HG02973 (cell line): ENCODE measurements around the gene TENM3.
"Not testable (repeated sequence)": the region's sequence is repeated elsewhere in the genome, so short reads cannot be mapped to it uniquely, and the experiment has no call there.

ENCODE experiments used
- ATAC-seq: cut with Tn5 transposase; IDR thresholded peaks from one replicate; pipeline ENCODE4 v1.9.1; 2021; ENCODE audit warnings: moderate library complexity; ENCODE audit not compliant: unreplicated experiment

The TENM3 gene

GRCh38 chr4:182243204-182243603, at the start of gene TENM3:
Gene TENM3 (plus strand): TSS chr4:182243402. CDS start chr4:182324021, 80,619 bp downstream.
- not testable (repeated sequence) for ATAC-seq

- ATAC-seq = no peak
Observed at GRCh38 chr4:182194091-182194824, 48.9 kb upstream of the TENM3 start.

GRCh38 chr4:182197611-182198010, 45.6 kb upstream of the TENM3 start:
- ATAC-seq = no peak

GRCh38 chr4:182201871-182202270, 41.3 kb upstream of the TENM3 start:
- ATAC-seq = no peak

GRCh38 chr4:182202650-182203049, 40.6 kb upstream of the TENM3 start:
- no peak for ATAC-seq

GRCh38 chr4:182203872-182204411, 39.3 kb upstream of the TENM3 start:
- ATAC-seq = no peak

- ATAC-seq = no peak
Observed at GRCh38 chr4:182205306-182205705, 37.9 kb upstream of the TENM3 start.

- ATAC-seq = no peak
Observed at GRCh38 chr4:182206266-182206665, 36.9 kb upstream of the TENM3 start.

- no peak for ATAC-seq
Observed at GRCh38 chr4:182206916-182207315, 36.3 kb upstream of the TENM3 start.

GRCh38 chr4:182207830-182208396, 35.3 kb upstream of the TENM3 start:
- ATAC-seq = no peak

- no peak for ATAC-seq
Observed at GRCh38 chr4:182208526-182209050, 34.6 kb upstream of the TENM3 start.

GRCh38 chr4:182212211-182212761, 30.9 kb upstream of the TENM3 start:
- ATAC-seq = no peak

GRCh38 chr4:182213004-182213403, 30.2 kb upstream of the TENM3 start:
- no peak for ATAC-seq

GRCh38 chr4:182215148-182215547, 28.1 kb upstream of the TENM3 start:
- no peak for ATAC-seq

- no peak for ATAC-seq
Observed at GRCh38 chr4:182216005-182216404, 27.2 kb upstream of the TENM3 start.

- no peak for ATAC-seq
Observed at GRCh38 chr4:182219411-182220056, 23.7 kb upstream of the TENM3 start.

- no peak for ATAC-seq
Observed at GRCh38 chr4:182221987-182222386, 21.2 kb upstream of the TENM3 start.

- ATAC-seq = no peak
Observed at GRCh38 chr4:182222766-182223165, 20.4 kb upstream of the TENM3 start.

GRCh38 chr4:182223708-182224107, 19.5 kb upstream of the TENM3 start:
- no peak for ATAC-seq

- no peak for ATAC-seq
Observed at GRCh38 chr4:182224192-182224850, 18.9 kb upstream of the TENM3 start.
